H9 (cell line): ENCODE measurements around the gene ADAM20. TPM values are rescaled to one million over a fixed set of nuclear protein-coding genes. Genes with fewer than 3 reads are reported as not detected.

Experiments used
- DNase-seq: peaks from one replicate; pipeline ENCODE4 v3.0.0-alpha.2; 2017
- H2AFZ ChIP-seq: one replicate; pipeline ENCODE4 v1.6.1; 2013; ENCODE audit warnings: mild to moderate bottlenecking, low read length, control low read depth, moderate library complexity
- H2AK5ac ChIP-seq: 2 replicates; pipeline ENCODE4 v1.6.1; 2013; ENCODE audit warnings: low read length, control low read depth, mixed read lengths; ENCODE audit not compliant: insufficient read length
- H2BK120ac ChIP-seq: one replicate; pipeline ENCODE4 v1.6.1; 2013; ENCODE audit warnings: low read depth, mild to moderate bottlenecking, low read length, control low read depth, inconsistent platforms; ENCODE audit not compliant: poor library complexity, severe bottlenecking
- H2BK12ac ChIP-seq: 2 replicates; pipeline ENCODE4 v1.6.1; 2013; ENCODE audit warnings: low read length, control low read depth, mixed read lengths, low read depth; ENCODE audit not compliant: insufficient read length
- H2BK15ac ChIP-seq: 2 replicates; pipeline ENCODE4 v1.6.1; 2013; ENCODE audit warnings: low read depth, low read length, control low read depth
- H2BK20ac ChIP-seq: one replicate; pipeline ENCODE4 v1.6.1; 2013; ENCODE audit warnings: low read depth, mild to moderate bottlenecking, low read length, control low read depth, inconsistent platforms; ENCODE audit not compliant: poor library complexity, severe bottlenecking
- H2BK5ac ChIP-seq: 2 replicates; pipeline ENCODE4 v1.6.1; 2013; ENCODE audit warnings: low read length, control low read depth, mixed read lengths; ENCODE audit not compliant: insufficient read length
- H3K14ac ChIP-seq: 2 replicates; pipeline ENCODE4 v1.6.1; 2013; ENCODE audit warnings: low read length, control low read depth; ENCODE audit not compliant: insufficient read depth
- H3K18ac ChIP-seq: 2 replicates; pipeline ENCODE4 v1.6.1; 2013; ENCODE audit warnings: low read depth, mild to moderate bottlenecking, mixed read lengths, low read length, control low read depth; ENCODE audit not compliant: insufficient read length
- H3K23ac ChIP-seq: 2 replicates; pipeline ENCODE4 v1.6.1; 2013; ENCODE audit warnings: low read length, control low read depth, mixed read lengths, low read depth; ENCODE audit not compliant: insufficient read length
- H3K23me2 ChIP-seq: 2 replicates; pipeline ENCODE4 v1.6.1; 2013; ENCODE audit warnings: low read depth, mild to moderate bottlenecking, mixed read lengths, low read length, control low read depth; ENCODE audit not compliant: insufficient read length, poor library complexity, severe bottlenecking
- H3K27ac ChIP-seq: 2 replicates; pipeline ENCODE4 v1.5.1; 2013; ENCODE audit warnings: low read length, control low read depth, mixed read lengths, low read depth; ENCODE audit not compliant: insufficient read length
- H3K27me3 ChIP-seq: 2 replicates; pipeline ENCODE4 v1.6.1; 2013; ENCODE audit warnings: low read length, control low read depth, inconsistent platforms; ENCODE audit not compliant: insufficient read depth
- H3K4ac ChIP-seq: 2 replicates; pipeline ENCODE4 v1.6.1; 2013; ENCODE audit warnings: low read depth, mild to moderate bottlenecking, control low read depth, inconsistent platforms, low read length, moderate library complexity
- H3K4me1 ChIP-seq: 2 replicates; pipeline ENCODE4 v1.6.1; 2013; ENCODE audit warnings: low read length, control low read depth, inconsistent platforms; ENCODE audit not compliant: insufficient read depth
- H3K4me2 ChIP-seq: 2 replicates; pipeline ENCODE4 v1.6.1; 2013; ENCODE audit warnings: low read length, control low read depth, mixed read lengths; ENCODE audit not compliant: insufficient read length, insufficient read depth
- H3K56ac ChIP-seq: 2 replicates; pipeline ENCODE4 v1.6.1; 2013; ENCODE audit warnings: low read depth, mild to moderate bottlenecking, mixed read lengths, low read length, control low read depth; ENCODE audit not compliant: insufficient read length
- H3K79me1 ChIP-seq: 2 replicates; pipeline ENCODE4 v1.6.1; 2013; ENCODE audit warnings: low read depth, mild to moderate bottlenecking, moderate library complexity, low read length, control low read depth, inconsistent platforms; ENCODE audit not compliant: insufficient read depth, poor library complexity, severe bottlenecking
- H3K79me2 ChIP-seq: 2 replicates; pipeline ENCODE4 v1.6.1; 2013; ENCODE audit warnings: low read length, control low read depth, inconsistent platforms; ENCODE audit not compliant: insufficient read depth
- H3K9ac ChIP-seq: 2 replicates; pipeline ENCODE4 v1.6.1; 2013; ENCODE audit warnings: low read length, control low read depth, mixed read lengths; ENCODE audit not compliant: insufficient read length; ENCODE audit errors: extremely low read depth
- H3K9me3 ChIP-seq: one replicate; pipeline ENCODE4 v1.6.1; 2013; ENCODE audit warnings: low read depth, low read length, inconsistent platforms; ENCODE audit not compliant: control insufficient read depth
- H3T11ph ChIP-seq: one replicate; pipeline ENCODE4 v1.6.1; 2013; ENCODE audit warnings: mild to moderate bottlenecking, low read length, control low read depth, inconsistent platforms
- H4K20me1 ChIP-seq: one replicate; pipeline ENCODE4 v1.6.1; 2013; ENCODE audit not compliant: control insufficient read depth, insufficient read length, insufficient read depth
- H4K5ac ChIP-seq: 2 replicates; pipeline ENCODE4 v1.6.1; 2013; ENCODE audit warnings: low read depth, mild to moderate bottlenecking, mixed read lengths, low read length, control low read depth; ENCODE audit not compliant: insufficient read length
- H4K8ac ChIP-seq: replicated peaks from 2 replicates; pipeline ENCODE4 v1.6.1; 2013; ENCODE audit warnings: low read length, control low read depth, mixed read lengths, low read depth; ENCODE audit not compliant: insufficient read length
- H4K91ac ChIP-seq: 2 replicates; pipeline ENCODE4 v1.6.1; 2013; ENCODE audit warnings: low read depth, mild to moderate bottlenecking, moderate library complexity, mixed read lengths, low read length, control low read depth; ENCODE audit not compliant: insufficient read length
- H3K27ac Mint-ChIP-seq, 3 experiments: 2 replicates in 2 of 3; 3 replicates in 1 of 3; pipeline ENCODE4 v1.8.0; 2020 to 2021; ENCODE audit warnings: mixed read lengths in 3 of 3, mild to moderate bottlenecking in 1 of 3, moderate library complexity in 1 of 3
- H3K27me3 Mint-ChIP-seq: 2 replicates; pipeline ENCODE4 v1.8.0; 2021; ENCODE audit warnings: low read depth, mild to moderate bottlenecking, moderate library complexity, mixed read lengths
- H3K36me3 Mint-ChIP-seq, 3 experiments: 2 replicates in 2 of 3; 3 replicates in 1 of 3; pipeline ENCODE4 v1.8.0; 2020 to 2021; ENCODE audit warnings: low read depth in 3 of 3, mixed read lengths in 3 of 3; ENCODE audit not compliant: insufficient read depth in 1 of 3
- H3K4me1 Mint-ChIP-seq, 2 experiments: 2 replicates each; pipeline ENCODE4 v1.8.0; 2020; ENCODE audit warnings: mixed read lengths in 2 of 2
- H3K4me3 Mint-ChIP-seq, 2 experiments: 2 replicates in 1 of 2; 3 replicates in 1 of 2; pipeline ENCODE4 v1.8.0; 2020 to 2021; ENCODE audit warnings: mild to moderate bottlenecking in 2 of 2, mixed read lengths in 2 of 2, moderate library complexity in 1 of 2
- H3K9me3 Mint-ChIP-seq, 2 experiments: 2 replicates in 1 of 2; 3 replicates in 1 of 2; pipeline ENCODE4 v1.8.0; 2020; ENCODE audit warnings: mild to moderate bottlenecking in 2 of 2, mixed read lengths in 2 of 2, moderate library complexity in 1 of 2
- WGBS: extraction: QIAGEN DNeasy Blood & Tissue Kit; methylation state at CpG from one replicate; pipeline ENCODE4 v1.1.7; 2013; ENCODE audit warnings: missing lambda C conversion rate, low lambda C conversion rate, mixed read lengths; ENCODE audit not compliant: insufficient read length; ENCODE audit errors: extremely low coverage; 5-methylcytosine and 5-hydroxymethylcytosine counted together
- total RNA-seq: library from RNA; stranded (reverse); gene quantifications from 2 replicates; pipeline ENCODE4 v1.2.1, GENCODE V29; 2021
- TF ChIP-seq, protein P1 (sequence below): fragments of 200-600 bp; sonication (generic); conservative IDR thresholded peaks from 3 replicates; pipeline ENCODE4 v1.8.0; 2021; ENCODE audit warnings: antibody characterized with exemption, mild to moderate bottlenecking

The ADAM20 gene
- total RNA-seq, 1 experiment from 2014 or later, result 0.28 TPM

DNA sequence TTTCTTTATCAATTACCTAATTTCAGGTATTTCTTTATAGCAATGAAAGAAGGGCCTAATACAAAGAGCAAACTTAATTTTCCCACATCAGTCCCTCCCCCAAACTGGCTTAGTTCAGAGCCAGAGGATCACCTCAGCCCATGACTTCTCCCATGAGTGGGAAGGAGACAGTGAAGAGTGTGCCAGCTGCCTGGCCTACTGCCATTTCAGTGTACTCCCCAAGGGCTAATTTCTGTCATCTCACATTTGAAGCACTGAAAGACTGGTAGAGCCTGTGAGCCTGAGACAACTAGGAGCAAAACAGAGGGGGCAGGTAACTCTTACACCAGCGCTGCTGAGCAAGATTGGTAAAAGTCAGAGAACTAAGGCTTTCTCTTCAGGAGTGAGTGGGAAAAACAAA is 29.1 kb upstream of the ADAM20 start:
- H3K23ac ChIP-seq, result no peak overlapping the region
- H2AK5ac ChIP-seq, result no peak overlapping the region
- H3K14ac ChIP-seq, result no peak overlapping the region
- Mint-ChIP-seq H3K9me3 (peaks cover 40 to 46% of the 10 kb centered on the region in 2 experiments), H3K27ac (no peak overlapping the region), H3K27me3 (no peaks in the 10 kb centered on the region), H3K4me3 (no peak overlapping the region), H3K36me3 (peaks cover 59 to 64% (median 60%) of the 10 kb centered on the region in 3 experiments), H3K4me1 (peaks cover 4 to 6% of the 10 kb centered on the region in 2 experiments; a peak in 3 of 4 replicates)
- peaks cover 13% of the 10 kb centered on the region for H3K9me3 ChIP-seq
- H3K27me3 ChIP-seq, result no peaks in the 10 kb centered on the region
- H3K9ac ChIP-seq, result no peak overlapping the region
- no peak overlapping the region for H3K56ac ChIP-seq
- H4K20me1 ChIP-seq, result no peaks in the 10 kb centered on the region
- no peak overlapping the region for H3K18ac ChIP-seq
- H3K4ac ChIP-seq, result no peak overlapping the region
- no peak overlapping the region for H3K27ac ChIP-seq
- H3T11ph ChIP-seq, result no peak overlapping the region
- H3K4me2 ChIP-seq, result no peak overlapping the region
- no peak overlapping the region for H2BK20ac ChIP-seq
- no peaks in the 10 kb centered on the region for H3K4me1 ChIP-seq
- H2AFZ ChIP-seq, result no peak overlapping the region
- no peak overlapping the region for H2BK5ac ChIP-seq
- no peak overlapping the region for H4K8ac ChIP-seq
- no peaks in the 10 kb centered on the region for H3K79me2 ChIP-seq
- WGBS, result no CpG with 5 or more reads among the region's 1 CpG
- TF ChIP-seq, protein P1, sequence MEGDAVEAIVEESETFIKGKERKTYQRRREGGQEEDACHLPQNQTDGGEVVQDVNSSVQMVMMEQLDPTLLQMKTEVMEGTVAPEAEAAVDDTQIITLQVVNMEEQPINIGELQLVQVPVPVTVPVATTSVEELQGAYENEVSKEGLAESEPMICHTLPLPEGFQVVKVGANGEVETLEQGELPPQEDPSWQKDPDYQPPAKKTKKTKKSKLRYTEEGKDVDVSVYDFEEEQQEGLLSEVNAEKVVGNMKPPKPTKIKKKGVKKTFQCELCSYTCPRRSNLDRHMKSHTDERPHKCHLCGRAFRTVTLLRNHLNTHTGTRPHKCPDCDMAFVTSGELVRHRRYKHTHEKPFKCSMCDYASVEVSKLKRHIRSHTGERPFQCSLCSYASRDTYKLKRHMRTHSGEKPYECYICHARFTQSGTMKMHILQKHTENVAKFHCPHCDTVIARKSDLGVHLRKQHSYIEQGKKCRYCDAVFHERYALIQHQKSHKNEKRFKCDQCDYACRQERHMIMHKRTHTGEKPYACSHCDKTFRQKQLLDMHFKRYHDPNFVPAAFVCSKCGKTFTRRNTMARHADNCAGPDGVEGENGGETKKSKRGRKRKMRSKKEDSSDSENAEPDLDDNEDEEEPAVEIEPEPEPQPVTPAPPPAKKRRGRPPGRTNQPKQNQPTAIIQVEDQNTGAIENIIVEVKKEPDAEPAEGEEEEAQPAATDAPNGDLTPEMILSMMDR, result no peak
- H3K23me2 ChIP-seq, result no peaks in the 10 kb centered on the region
- H2BK120ac ChIP-seq, result no peak overlapping the region
- no peak overlapping the region for H4K91ac ChIP-seq
- H2BK15ac ChIP-seq, result no peak overlapping the region
- no peaks in the 10 kb centered on the region for H3K79me1 ChIP-seq
- DNase-seq, result no peak
- H4K5ac ChIP-seq, result no peak overlapping the region
- no peak overlapping the region for H2BK12ac ChIP-seq
